Umbilical cord (tissue), 2 donors: ENCODE measurements around the gene HELQ. TPM values are rescaled to one million over a fixed set of nuclear protein-coding genes. Genes with fewer than 3 reads are reported as not detected.
"Not testable (repeated sequence)": the region's sequence is repeated elsewhere in the genome, so short reads cannot be mapped to it uniquely, and the experiment has no call there.

Source experiments
- DNase-seq: peaks from one replicate; pipeline ENCODE4 v3.0.0-alpha.2; 2015; ENCODE audit warnings: low spot score
- total RNA-seq: library from RNA; depleted of rRNA; stranded (reverse); fragments of >200 nt; gene quantifications from one replicate; pipeline ENCODE4 v1.2.3, GENCODE V29; 2014; ENCODE audit warnings: low replicate concordance; ENCODE audit not compliant: insufficient read depth

HELQ gene
- 3.4 TPM for total RNA-seq

- peak; percentile 100 for DNase-seq
Observed at GRCh38 chr4:83455281-83456183, at the start of gene HELQ, which contains the start of gene MRPS18C. Gene HELQ, minus strand, starts transcription at chr4:83455823. Its CDS starts 130 bp downstream, at chr4:83455693. Gene MRPS18C, plus strand, starts transcription at chr4:83456058. Its CDS starts 20 bp downstream, at chr4:83456078.

GRCh38 chr4:83504996-83505395 lies 49.4 kb upstream of the HELQ start:
- no peak for DNase-seq

- DNase-seq, result no peak
Observed at GRCh38 chr4:83504503-83504902, 48.9 kb upstream of the HELQ start.

- no peak for DNase-seq
Observed at GRCh38 chr4:83503974-83504373, 48.4 kb upstream of the HELQ start.

- DNase-seq, result not testable (repeated sequence)
Observed at GRCh38 chr4:83501671-83502070, 46.0 kb upstream of the HELQ start.

- DNase-seq, result no peak
Observed at GRCh38 chr4:83498187-83498586, 42.6 kb upstream of the HELQ start.

- not testable (repeated sequence) for DNase-seq
Observed at GRCh38 chr4:83496085-83496917, 40.7 kb upstream of the HELQ start.

- no peak for DNase-seq
Observed at GRCh38 chr4:83490876-83491450, 35.3 kb upstream of the HELQ start.

- no peak for DNase-seq
Observed at GRCh38 chr4:83489711-83490326, 34.2 kb upstream of the HELQ start.

GRCh38 chr4:83486457-83487129 lies 31.0 kb upstream of the HELQ start:
- DNase-seq, result no peak

GRCh38 chr4:83484500-83485461 lies 29.2 kb upstream of the HELQ start, which contains the start of gene ABRAXAS1:
Gene ABRAXAS1, minus strand, starts transcription at chr4:83485100. Its CDS starts 28 bp downstream, at chr4:83485072.
- DNase-seq, result peak; percentile 97

GRCh38 chr4:83473966-83474365 lies 18.3 kb upstream of the HELQ start:
- DNase-seq, result no peak

- no peak for DNase-seq
Observed at GRCh38 chr4:83473423-83473822, 17.8 kb upstream of the HELQ start.

GRCh38 chr4:83456184-83456501 lies 520 bp upstream of the HELQ start:
- no peak for DNase-seq

- peak; percentile 73 for DNase-seq
Observed at GRCh38 chr4:83454686-83455085, 937 bp downstream of the HELQ start.

GRCh38 chr4:83449009-83449408 lies 6.6 kb downstream of the HELQ start:
- no peak for DNase-seq

- no peak for DNase-seq
Observed at GRCh38 chr4:83440899-83441298, 14.7 kb downstream of the HELQ start.

GRCh38 chr4:83440148-83440814 lies 15.3 kb downstream of the HELQ start:
- no peak for DNase-seq

GRCh38 chr4:83438719-83439118 lies 16.9 kb downstream of the HELQ start:
- no peak for DNase-seq
